Measurements from ENCODE around the gene BRD9.
"Not testable (repeated sequence)": the region's sequence is repeated elsewhere in the genome, so short reads cannot be mapped to it uniquely, and the experiment has no call there.

Gene BRD9

GRCh38 chr5:892394-893136, at the start of gene BRD9, which contains the start of gene TRIP13:
Gene BRD9 (minus strand): TSS chr5:892801. CDS start chr5:892657, 144 bp downstream.
Gene TRIP13 (plus strand): TSS chr5:892884. CDS start chr5:892999, 115 bp downstream.
- peak within 1 kb of the TSS; percentile 74 for H3K27ac ChIP-seq
- no peak for DNase-seq (ENCODE audit: low read depth, low spot score)

- H3K27ac ChIP-seq; DNase-seq (ENCODE audit: low read depth, low spot score): not testable (repeated sequence)
Measured at GRCh38 chr5:940741-941140, 48.1 kb upstream of the BRD9 start.

GRCh38 chr5:939368-939767, 46.8 kb upstream of the BRD9 start:
- no peak for DNase-seq (ENCODE audit: low read depth, low spot score)
- H3K27ac ChIP-seq, result no peak overlapping the region

GRCh38 chr5:937151-937924, 44.7 kb upstream of the BRD9 start:
- no peak for DNase-seq (ENCODE audit: low read depth, low spot score)

GRCh38 chr5:936149-937144, 43.8 kb upstream of the BRD9 start:
- no peak overlapping the region for H3K27ac ChIP-seq
- no peak for DNase-seq (ENCODE audit: low read depth, low spot score)

More at GRCh38 chr5:937151-937924, 44.7 kb upstream of the BRD9 start:
- no peak overlapping the region for H3K27ac ChIP-seq

GRCh38 chr5:935510-936084, 43.0 kb upstream of the BRD9 start:
- H3K27ac ChIP-seq, result no peak overlapping the region
- no peak for DNase-seq (ENCODE audit: low read depth, low spot score)

GRCh38 chr5:934381-934967, 41.9 kb upstream of the BRD9 start:
- DNase-seq (ENCODE audit: low read depth, low spot score); H3K27ac ChIP-seq: not testable (repeated sequence)

- DNase-seq (ENCODE audit: low read depth, low spot score); H3K27ac ChIP-seq: not testable (repeated sequence)
Measured at GRCh38 chr5:933951-934350, 41.4 kb upstream of the BRD9 start.

- DNase-seq (ENCODE audit: low read depth, low spot score), result no peak
- H3K27ac ChIP-seq, result no peak overlapping the region
Measured at GRCh38 chr5:933251-933861, 40.8 kb upstream of the BRD9 start.

- no peak overlapping the region for H3K27ac ChIP-seq
- no peak for DNase-seq (ENCODE audit: low read depth, low spot score)
Measured at GRCh38 chr5:932628-933250, 40.1 kb upstream of the BRD9 start.

GRCh38 chr5:932151-932627, 39.6 kb upstream of the BRD9 start:
- DNase-seq (ENCODE audit: low read depth, low spot score), result no peak
- H3K27ac ChIP-seq, result no peak overlapping the region

- DNase-seq (ENCODE audit: low read depth, low spot score), result no peak
- no peak overlapping the region for H3K27ac ChIP-seq
Measured at GRCh38 chr5:931570-932145, 39.1 kb upstream of the BRD9 start.

GRCh38 chr5:930866-931265, 38.3 kb upstream of the BRD9 start:
- no peak overlapping the region for H3K27ac ChIP-seq
- DNase-seq (ENCODE audit: low read depth, low spot score), result peak; percentile 27

GRCh38 chr5:929596-929995, 37.0 kb upstream of the BRD9 start:
- H3K27ac ChIP-seq, result no peak overlapping the region
- DNase-seq (ENCODE audit: low read depth, low spot score), result no peak

- DNase-seq (ENCODE audit: low read depth, low spot score); H3K27ac ChIP-seq: not testable (repeated sequence)
Measured at GRCh38 chr5:929182-929581, 36.6 kb upstream of the BRD9 start.

GRCh38 chr5:927172-928015, 34.8 kb upstream of the BRD9 start:
- DNase-seq (ENCODE audit: low read depth, low spot score), result no peak
- no peak overlapping the region for H3K27ac ChIP-seq

GRCh38 chr5:926417-927171, 34.0 kb upstream of the BRD9 start:
- DNase-seq (ENCODE audit: low read depth, low spot score), result no peak
- no peak overlapping the region for H3K27ac ChIP-seq
